ENCODE measurements around the gene HDDC2. TPM values are rescaled to one million over a fixed set of nuclear protein-coding genes. Genes with fewer than 3 reads are reported as not detected.

HDDC2 gene
- total and polyA plus RNA-seq, 9 of the 15 experiments (the other 6 are each of a cell fraction or from before 2014, with no cell fraction given) = 194 to 632 (median 294) TPM

DNA sequence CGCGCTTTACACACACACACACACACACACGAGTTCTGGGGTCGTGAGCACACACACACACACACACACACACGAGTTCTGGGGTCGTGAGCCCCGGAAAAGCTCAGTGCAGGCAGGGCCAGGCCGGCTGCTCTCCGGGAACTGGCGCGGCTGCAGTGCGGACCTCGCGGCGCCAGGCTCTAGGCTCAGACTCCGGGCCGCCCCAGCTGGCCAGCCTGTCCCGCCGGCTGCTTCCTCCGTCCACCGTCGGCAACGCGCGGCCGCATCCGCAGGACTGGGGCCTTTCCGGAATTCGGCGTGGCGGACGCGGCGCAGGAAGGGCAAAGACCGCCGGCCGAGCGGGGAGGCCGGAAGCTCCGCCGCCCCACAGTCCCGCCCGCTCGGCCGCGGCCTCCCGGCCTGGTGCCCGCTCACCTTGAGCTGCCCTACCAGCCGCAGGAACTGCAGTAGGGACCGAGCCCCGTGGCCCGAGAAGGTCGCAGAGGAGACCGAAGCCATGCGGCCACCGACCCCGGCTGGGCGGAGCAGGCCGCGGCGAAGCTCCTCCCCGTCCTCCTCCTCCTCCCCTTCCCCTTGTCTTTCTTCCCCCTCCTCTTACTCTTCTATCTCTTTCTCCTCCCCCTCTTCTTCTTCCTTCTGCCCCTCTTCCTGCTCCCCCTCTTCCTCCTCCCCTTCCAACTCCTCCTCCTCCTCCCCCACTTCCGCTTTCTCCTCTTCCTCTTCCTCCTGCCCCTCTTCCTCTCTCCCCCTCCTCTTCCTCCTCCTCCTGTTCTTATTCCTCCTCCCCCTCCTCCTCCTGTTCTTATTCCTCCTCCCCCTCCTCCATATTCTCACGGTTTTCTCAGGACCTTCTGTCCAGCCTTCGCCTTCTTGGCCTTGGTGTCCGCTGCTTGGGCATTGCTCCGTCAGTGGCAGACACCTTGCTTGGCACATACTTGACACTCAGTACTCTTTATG is at the start of gene HDDC2 (continued):
- TF ChIP-seq, protein P1, sequence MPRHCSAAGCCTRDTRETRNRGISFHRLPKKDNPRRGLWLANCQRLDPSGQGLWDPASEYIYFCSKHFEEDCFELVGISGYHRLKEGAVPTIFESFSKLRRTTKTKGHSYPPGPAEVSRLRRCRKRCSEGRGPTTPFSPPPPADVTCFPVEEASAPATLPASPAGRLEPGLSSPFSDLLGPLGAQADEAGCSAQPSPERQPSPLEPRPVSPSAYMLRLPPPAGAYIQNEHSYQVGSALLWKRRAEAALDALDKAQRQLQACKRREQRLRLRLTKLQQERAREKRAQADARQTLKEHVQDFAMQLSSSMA (CRISPR knock-in tag; IDR thresholded peaks at IDR 0.05) = peak; percentile 32; the same call in 1 of the 2 replicates
- TF ChIP-seq, protein P2, sequence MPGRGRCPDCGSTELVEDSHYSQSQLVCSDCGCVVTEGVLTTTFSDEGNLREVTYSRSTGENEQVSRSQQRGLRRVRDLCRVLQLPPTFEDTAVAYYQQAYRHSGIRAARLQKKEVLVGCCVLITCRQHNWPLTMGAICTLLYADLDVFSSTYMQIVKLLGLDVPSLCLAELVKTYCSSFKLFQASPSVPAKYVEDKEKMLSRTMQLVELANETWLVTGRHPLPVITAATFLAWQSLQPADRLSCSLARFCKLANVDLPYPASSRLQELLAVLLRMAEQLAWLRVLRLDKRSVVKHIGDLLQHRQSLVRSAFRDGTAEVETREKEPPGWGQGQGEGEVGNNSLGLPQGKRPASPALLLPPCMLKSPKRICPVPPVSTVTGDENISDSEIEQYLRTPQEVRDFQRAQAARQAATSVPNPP (IDR thresholded peaks at IDR 0.05; ENCODE audit: borderline replicate concordance, insufficient read depth, insufficient read length) = no peak
- TF ChIP-seq, protein P3, sequence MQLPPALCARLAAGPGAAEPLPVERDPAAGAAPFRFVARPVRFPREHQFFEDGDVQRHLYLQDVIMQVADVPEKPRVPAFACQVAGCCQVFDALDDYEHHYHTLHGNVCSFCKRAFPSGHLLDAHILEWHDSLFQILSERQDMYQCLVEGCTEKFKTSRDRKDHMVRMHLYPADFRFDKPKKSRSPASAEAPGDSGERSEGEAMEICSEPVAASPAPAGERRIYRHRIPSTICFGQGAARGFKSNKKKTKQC (CRISPR knock-in tag; IDR thresholded peaks at IDR 0.05) = peak; percentile 88
- TF ChIP-seq NBN (IDR thresholded peaks at IDR 0.05; ENCODE audit: low read depth) (peak; percentile 98), BRCA1 (IDR thresholded peaks at IDR 0.05) (no peak), BRCA1 (CRISPR knock-in tag; IDR thresholded peaks at IDR 0.05) (no peak), NFYB (IDR thresholded peaks at IDR 0.05; ENCODE audit: extremely low read depth, insufficient read length) (no peak), ATF1 (CRISPR knock-in tag; IDR thresholded peaks at IDR 0.05) (no peak), ATF1 (tag; IDR thresholded peaks at IDR 0.05) (peak; percentile 48), HNRNPK (IDR thresholded peaks at IDR 0.05; ENCODE audit: low read depth, low read length, poor library complexity, severe bottlenecking) (peak; percentile 96)
- TF ChIP-seq, protein P4, sequence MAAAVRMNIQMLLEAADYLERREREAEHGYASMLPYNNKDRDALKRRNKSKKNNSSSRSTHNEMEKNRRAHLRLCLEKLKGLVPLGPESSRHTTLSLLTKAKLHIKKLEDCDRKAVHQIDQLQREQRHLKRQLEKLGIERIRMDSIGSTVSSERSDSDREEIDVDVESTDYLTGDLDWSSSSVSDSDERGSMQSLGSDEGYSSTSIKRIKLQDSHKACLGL (CRISPR knock-in tag; IDR thresholded peaks at IDR 0.05; ENCODE audit: borderline replicate concordance, poor library complexity, severe bottlenecking) = no peak
- TF ChIP-seq, protein P5, sequence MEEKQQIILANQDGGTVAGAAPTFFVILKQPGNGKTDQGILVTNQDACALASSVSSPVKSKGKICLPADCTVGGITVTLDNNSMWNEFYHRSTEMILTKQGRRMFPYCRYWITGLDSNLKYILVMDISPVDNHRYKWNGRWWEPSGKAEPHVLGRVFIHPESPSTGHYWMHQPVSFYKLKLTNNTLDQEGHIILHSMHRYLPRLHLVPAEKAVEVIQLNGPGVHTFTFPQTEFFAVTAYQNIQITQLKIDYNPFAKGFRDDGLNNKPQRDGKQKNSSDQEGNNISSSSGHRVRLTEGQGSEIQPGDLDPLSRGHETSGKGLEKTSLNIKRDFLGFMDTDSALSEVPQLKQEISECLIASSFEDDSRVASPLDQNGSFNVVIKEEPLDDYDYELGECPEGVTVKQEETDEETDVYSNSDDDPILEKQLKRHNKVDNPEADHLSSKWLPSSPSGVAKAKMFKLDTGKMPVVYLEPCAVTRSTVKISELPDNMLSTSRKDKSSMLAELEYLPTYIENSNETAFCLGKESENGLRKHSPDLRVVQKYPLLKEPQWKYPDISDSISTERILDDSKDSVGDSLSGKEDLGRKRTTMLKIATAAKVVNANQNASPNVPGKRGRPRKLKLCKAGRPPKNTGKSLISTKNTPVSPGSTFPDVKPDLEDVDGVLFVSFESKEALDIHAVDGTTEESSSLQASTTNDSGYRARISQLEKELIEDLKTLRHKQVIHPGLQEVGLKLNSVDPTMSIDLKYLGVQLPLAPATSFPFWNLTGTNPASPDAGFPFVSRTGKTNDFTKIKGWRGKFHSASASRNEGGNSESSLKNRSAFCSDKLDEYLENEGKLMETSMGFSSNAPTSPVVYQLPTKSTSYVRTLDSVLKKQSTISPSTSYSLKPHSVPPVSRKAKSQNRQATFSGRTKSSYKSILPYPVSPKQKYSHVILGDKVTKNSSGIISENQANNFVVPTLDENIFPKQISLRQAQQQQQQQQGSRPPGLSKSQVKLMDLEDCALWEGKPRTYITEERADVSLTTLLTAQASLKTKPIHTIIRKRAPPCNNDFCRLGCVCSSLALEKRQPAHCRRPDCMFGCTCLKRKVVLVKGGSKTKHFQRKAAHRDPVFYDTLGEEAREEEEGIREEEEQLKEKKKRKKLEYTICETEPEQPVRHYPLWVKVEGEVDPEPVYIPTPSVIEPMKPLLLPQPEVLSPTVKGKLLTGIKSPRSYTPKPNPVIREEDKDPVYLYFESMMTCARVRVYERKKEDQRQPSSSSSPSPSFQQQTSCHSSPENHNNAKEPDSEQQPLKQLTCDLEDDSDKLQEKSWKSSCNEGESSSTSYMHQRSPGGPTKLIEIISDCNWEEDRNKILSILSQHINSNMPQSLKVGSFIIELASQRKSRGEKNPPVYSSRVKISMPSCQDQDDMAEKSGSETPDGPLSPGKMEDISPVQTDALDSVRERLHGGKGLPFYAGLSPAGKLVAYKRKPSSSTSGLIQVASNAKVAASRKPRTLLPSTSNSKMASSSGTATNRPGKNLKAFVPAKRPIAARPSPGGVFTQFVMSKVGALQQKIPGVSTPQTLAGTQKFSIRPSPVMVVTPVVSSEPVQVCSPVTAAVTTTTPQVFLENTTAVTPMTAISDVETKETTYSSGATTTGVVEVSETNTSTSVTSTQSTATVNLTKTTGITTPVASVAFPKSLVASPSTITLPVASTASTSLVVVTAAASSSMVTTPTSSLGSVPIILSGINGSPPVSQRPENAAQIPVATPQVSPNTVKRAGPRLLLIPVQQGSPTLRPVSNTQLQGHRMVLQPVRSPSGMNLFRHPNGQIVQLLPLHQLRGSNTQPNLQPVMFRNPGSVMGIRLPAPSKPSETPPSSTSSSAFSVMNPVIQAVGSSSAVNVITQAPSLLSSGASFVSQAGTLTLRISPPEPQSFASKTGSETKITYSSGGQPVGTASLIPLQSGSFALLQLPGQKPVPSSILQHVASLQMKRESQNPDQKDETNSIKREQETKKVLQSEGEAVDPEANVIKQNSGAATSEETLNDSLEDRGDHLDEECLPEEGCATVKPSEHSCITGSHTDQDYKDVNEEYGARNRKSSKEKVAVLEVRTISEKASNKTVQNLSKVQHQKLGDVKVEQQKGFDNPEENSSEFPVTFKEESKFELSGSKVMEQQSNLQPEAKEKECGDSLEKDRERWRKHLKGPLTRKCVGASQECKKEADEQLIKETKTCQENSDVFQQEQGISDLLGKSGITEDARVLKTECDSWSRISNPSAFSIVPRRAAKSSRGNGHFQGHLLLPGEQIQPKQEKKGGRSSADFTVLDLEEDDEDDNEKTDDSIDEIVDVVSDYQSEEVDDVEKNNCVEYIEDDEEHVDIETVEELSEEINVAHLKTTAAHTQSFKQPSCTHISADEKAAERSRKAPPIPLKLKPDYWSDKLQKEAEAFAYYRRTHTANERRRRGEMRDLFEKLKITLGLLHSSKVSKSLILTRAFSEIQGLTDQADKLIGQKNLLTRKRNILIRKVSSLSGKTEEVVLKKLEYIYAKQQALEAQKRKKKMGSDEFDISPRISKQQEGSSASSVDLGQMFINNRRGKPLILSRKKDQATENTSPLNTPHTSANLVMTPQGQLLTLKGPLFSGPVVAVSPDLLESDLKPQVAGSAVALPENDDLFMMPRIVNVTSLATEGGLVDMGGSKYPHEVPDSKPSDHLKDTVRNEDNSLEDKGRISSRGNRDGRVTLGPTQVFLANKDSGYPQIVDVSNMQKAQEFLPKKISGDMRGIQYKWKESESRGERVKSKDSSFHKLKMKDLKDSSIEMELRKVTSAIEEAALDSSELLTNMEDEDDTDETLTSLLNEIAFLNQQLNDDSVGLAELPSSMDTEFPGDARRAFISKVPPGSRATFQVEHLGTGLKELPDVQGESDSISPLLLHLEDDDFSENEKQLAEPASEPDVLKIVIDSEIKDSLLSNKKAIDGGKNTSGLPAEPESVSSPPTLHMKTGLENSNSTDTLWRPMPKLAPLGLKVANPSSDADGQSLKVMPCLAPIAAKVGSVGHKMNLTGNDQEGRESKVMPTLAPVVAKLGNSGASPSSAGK (IDR thresholded peaks at IDR 0.05) = peak; percentile 56
